ENCODE measurements around the gene ME3.

The ME3 gene

GRCh38 chr11:86617502-86617901, 54.9 kb downstream of the ME3 start:
- no peak for DNase-seq

GRCh38 chr11:86615487-86615886, 56.9 kb downstream of the ME3 start:
- DNase-seq = no peak

GRCh38 chr11:86610559-86611341, 61.7 kb downstream of the ME3 start:
- no peak for DNase-seq

GRCh38 chr11:86608251-86608799, 64.1 kb downstream of the ME3 start:
- DNase-seq = peak; percentile 15 to 44

GRCh38 chr11:86606836-86607481, 65.5 kb downstream of the ME3 start:
- no peak for DNase-seq

- no peak for DNase-seq
Measured at GRCh38 chr11:86606270-86606835, 66.1 kb downstream of the ME3 start.

- no peak for DNase-seq
Measured at GRCh38 chr11:86596861-86597586, 75.4 kb downstream of the ME3 start.

- no peak for DNase-seq
Measured at GRCh38 chr11:86595955-86596354, 76.5 kb downstream of the ME3 start.

GRCh38 chr11:86595451-86595850, 77.0 kb downstream of the ME3 start:
- no peak for DNase-seq

- DNase-seq = no peak
Measured at GRCh38 chr11:86594746-86595145, 77.7 kb downstream of the ME3 start.

GRCh38 chr11:86593833-86594232, 78.6 kb downstream of the ME3 start:
- no peak for DNase-seq

- peak; percentile 49 to 71 for DNase-seq
Measured at GRCh38 chr11:86592659-86593451, 79.6 kb downstream of the ME3 start.

GRCh38 chr11:86592047-86592591, 80.3 kb downstream of the ME3 start:
- DNase-seq = no peak

- no peak for DNase-seq
Measured at GRCh38 chr11:86591631-86592030, 80.8 kb downstream of the ME3 start.

- DNase-seq = no peak
Measured at GRCh38 chr11:86589856-86590589, 82.4 kb downstream of the ME3 start.

GRCh38 chr11:86589204-86589603, 83.2 kb downstream of the ME3 start:
- no peak for DNase-seq

GRCh38 chr11:86588566-86589090, 83.8 kb downstream of the ME3 start:
- DNase-seq = no peak

GRCh38 chr11:86587264-86588193, 84.9 kb downstream of the ME3 start:
- no peak for DNase-seq

GRCh38 chr11:86586307-86586706, 86.1 kb downstream of the ME3 start:
- no peak for DNase-seq

- DNase-seq = no peak
Measured at GRCh38 chr11:86582898-86583297, 89.5 kb downstream of the ME3 start.
